Measurements from ENCODE around the gene ST3GAL3.

The ST3GAL3 gene

DNA sequence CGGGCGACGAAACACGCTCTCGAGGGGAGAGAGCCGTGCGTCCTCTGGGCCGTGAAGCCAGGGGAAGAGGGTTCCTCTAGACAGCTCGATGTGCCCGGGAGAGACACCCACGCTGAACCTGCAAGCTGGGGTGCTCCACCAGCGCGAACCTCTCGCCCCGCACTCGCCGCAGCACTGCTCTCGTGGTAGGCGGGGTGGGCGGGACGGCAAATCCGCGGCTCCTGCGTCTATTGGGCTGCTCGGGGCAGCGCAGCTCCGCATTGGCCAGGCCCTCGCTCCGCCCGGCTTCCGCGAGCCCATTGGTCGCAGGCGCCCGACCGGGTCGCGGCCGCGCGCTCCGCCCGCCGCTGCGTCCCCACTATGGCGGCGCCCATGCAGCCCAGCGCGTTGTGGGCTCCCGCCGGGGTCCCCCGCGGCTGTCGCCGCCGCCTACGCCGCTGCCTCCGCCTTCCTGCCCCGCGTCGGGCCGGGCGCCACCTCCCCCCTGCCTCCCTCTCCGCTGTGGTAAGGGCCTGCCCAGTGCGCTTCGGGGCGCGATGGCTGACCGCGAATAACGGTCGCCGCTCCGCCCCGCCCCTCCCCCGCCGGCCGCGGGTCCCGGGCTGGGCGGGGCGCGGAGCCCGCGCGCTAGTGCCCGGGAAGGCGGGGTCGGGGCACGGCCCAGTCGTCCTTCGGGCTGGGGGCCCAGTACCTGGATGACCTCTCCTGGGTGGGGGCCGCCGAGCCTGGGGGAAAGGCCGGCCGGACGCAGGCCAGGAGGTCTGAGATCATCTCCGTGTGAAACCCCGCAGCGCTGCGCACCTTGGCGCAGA lies at the start of gene ST3GAL3:
TSS of gene ST3GAL3 (plus strand) at position 347 of the 812 bp plus-strand sequence. CDS start 28,727 bp downstream, outside the sequence.
- DNase-seq: peak; percentile 93

GRCh38 chr1:43659212-43660166 lies 47.8 kb upstream of the ST3GAL3 start:
- H3K27ac Mint-ChIP-seq: no peak overlapping the region
- peaks cover 86% of the 10 kb centered on the region for H3K36me3 Mint-ChIP-seq (ENCODE audit: low read depth)
- H3K9me3 Mint-ChIP-seq: no peaks in the 10 kb centered on the region
- DNase-seq: no peak
- TF ChIP-seq, protein P1, sequence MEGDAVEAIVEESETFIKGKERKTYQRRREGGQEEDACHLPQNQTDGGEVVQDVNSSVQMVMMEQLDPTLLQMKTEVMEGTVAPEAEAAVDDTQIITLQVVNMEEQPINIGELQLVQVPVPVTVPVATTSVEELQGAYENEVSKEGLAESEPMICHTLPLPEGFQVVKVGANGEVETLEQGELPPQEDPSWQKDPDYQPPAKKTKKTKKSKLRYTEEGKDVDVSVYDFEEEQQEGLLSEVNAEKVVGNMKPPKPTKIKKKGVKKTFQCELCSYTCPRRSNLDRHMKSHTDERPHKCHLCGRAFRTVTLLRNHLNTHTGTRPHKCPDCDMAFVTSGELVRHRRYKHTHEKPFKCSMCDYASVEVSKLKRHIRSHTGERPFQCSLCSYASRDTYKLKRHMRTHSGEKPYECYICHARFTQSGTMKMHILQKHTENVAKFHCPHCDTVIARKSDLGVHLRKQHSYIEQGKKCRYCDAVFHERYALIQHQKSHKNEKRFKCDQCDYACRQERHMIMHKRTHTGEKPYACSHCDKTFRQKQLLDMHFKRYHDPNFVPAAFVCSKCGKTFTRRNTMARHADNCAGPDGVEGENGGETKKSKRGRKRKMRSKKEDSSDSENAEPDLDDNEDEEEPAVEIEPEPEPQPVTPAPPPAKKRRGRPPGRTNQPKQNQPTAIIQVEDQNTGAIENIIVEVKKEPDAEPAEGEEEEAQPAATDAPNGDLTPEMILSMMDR (IDR thresholded peaks at IDR 0.05): no peak
- H3K4me1 Mint-ChIP-seq: no peaks in the 10 kb centered on the region
- peaks cover 2% of the 10 kb centered on the region for H3K27me3 Mint-ChIP-seq (ENCODE audit: low read depth, poor library complexity)
- H3K4me3 Mint-ChIP-seq: no peak overlapping the region

More for the DNA sequence above, at the start of gene ST3GAL3:
- Mint-ChIP-seq H3K27me3 (ENCODE audit: low read depth, poor library complexity) (no peaks in the 10 kb centered on the region), H3K4me3 (peak within 1 kb of the TSS; percentile 93), H3K27ac (peak within 1 kb of the TSS; percentile 97), H3K4me1 (peaks cover 34% of the 10 kb centered on the region), H3K36me3 (ENCODE audit: low read depth) (peaks cover 36% of the 10 kb centered on the region), H3K9me3 (no peaks in the 10 kb centered on the region)
- TF ChIP-seq, protein P1 (IDR thresholded peaks at IDR 0.05): no peak

- peaks cover 2% of the 10 kb centered on the region for H3K27me3 Mint-ChIP-seq (ENCODE audit: low read depth, poor library complexity)
- TF ChIP-seq, protein P1 (IDR thresholded peaks at IDR 0.05): no peak
- H3K36me3 Mint-ChIP-seq (ENCODE audit: low read depth): peaks cover 84% of the 10 kb centered on the region
- H3K4me3 Mint-ChIP-seq: no peak overlapping the region
- H3K4me1 Mint-ChIP-seq: no peaks in the 10 kb centered on the region
- H3K9me3 Mint-ChIP-seq: no peaks in the 10 kb centered on the region
- DNase-seq: no peak
- no peak overlapping the region for H3K27ac Mint-ChIP-seq
These were observed 47.0 kb upstream of the ST3GAL3 start for GRCh38 chr1:43660355-43660754.

DNA sequence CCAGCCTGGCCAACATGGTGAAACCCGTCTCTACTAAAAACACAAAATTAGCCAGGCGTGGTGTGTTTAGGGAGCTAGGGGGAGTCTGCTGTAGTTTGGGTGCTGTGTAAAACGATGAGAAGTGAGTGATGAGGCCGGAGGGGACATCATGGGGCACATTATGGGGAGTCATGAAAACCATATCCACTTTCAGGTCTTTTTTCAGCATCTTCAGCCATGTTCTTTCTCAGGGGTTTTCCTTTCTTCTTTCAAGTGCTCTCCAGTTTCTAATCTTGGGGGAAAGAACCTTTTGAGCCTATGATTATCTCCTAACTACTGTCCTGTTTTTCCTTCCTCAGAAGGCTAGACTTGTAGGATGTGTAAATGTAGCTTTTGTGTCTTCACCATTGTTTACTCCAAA lies 43.0 kb upstream of the ST3GAL3 start:
- TF ChIP-seq, protein P1 (IDR thresholded peaks at IDR 0.05): no peak
- Mint-ChIP-seq H3K9me3 (no peaks in the 10 kb centered on the region), H3K4me3 (no peak overlapping the region), H3K36me3 (ENCODE audit: low read depth) (peaks cover 91% of the 10 kb centered on the region), H3K4me1 (peaks cover 15% of the 10 kb centered on the region), H3K27ac (no peak overlapping the region), H3K27me3 (ENCODE audit: low read depth, poor library complexity) (no peaks in the 10 kb centered on the region)
- DNase-seq: no peak

DNA sequence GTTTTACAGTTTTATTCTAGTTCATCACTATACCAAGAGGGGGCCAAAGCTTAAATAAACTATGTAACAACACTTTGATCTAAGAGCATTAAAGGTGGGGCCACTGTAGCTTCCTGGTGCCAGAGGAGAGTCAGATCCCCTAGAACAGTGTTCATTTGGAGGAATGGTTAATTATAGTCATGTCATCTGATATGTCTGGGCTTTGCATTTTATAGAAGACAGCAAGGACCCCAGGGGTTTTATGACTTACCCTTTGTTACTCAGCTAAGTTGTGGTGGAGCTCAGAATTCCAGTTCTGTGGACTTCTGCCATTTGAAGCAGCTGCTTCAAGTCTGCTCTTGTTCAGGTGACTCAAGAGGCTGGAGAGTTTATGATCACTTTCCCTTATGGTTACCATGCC lies 40.7 kb upstream of the ST3GAL3 start:
- no peaks in the 10 kb centered on the region for H3K27me3 Mint-ChIP-seq (ENCODE audit: low read depth, poor library complexity)
- TF ChIP-seq, protein P1 (IDR thresholded peaks at IDR 0.05): no peak
- H3K27ac Mint-ChIP-seq: peak overlapping the region; percentile 39
- H3K4me3 Mint-ChIP-seq: no peak overlapping the region
- no peak for DNase-seq
- peaks cover 90% of the 10 kb centered on the region for H3K36me3 Mint-ChIP-seq (ENCODE audit: low read depth)
- no peaks in the 10 kb centered on the region for H3K9me3 Mint-ChIP-seq
- H3K4me1 Mint-ChIP-seq: peaks cover 15% of the 10 kb centered on the region
